GM12891 (cell line): ENCODE results near the gene TNKS2.

Experiments used
- POLR2A ChIP-seq: IDR thresholded peaks from 2 replicates; pipeline ENCODE4 v1.6.1; 2011; ENCODE audit warnings: low read depth, low read length, control low read depth
- POLR2AphosphoS5 ChIP-seq: IDR thresholded peaks from 2 replicates; pipeline ENCODE4 v1.6.1; 2011; ENCODE audit warnings: low read depth, low read length, control low read depth

GRCh38 chr10:91799612-91799975 lies 1.4 kb downstream of the TNKS2 start:
- TF ChIP-seq POLR2A: no peak
- no peak for TF ChIP-seq POLR2AphosphoS5
